ENCODE data around the gene TNFSF18.

DNA sequence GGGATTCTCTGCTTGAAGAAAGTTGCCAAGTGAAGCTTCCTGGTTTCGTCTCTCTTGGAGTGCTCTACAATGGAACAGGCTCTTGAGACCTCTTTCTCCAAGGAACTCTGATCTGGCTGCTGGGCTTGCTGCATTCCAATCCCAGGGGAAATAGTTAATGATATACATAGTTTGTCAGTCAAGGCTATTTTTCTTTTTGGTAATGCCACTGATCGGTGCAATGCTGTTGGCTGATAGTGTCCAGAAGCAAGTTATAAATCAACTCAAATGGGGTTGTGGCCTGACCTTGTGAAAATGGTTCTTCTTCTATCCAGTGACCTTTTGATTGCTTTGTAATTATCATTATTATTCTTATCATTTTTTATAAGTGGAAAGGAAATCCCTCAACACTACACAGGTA lies 48.4 kb upstream of the TNFSF18 start:
- TF ChIP-seq, protein P1, sequence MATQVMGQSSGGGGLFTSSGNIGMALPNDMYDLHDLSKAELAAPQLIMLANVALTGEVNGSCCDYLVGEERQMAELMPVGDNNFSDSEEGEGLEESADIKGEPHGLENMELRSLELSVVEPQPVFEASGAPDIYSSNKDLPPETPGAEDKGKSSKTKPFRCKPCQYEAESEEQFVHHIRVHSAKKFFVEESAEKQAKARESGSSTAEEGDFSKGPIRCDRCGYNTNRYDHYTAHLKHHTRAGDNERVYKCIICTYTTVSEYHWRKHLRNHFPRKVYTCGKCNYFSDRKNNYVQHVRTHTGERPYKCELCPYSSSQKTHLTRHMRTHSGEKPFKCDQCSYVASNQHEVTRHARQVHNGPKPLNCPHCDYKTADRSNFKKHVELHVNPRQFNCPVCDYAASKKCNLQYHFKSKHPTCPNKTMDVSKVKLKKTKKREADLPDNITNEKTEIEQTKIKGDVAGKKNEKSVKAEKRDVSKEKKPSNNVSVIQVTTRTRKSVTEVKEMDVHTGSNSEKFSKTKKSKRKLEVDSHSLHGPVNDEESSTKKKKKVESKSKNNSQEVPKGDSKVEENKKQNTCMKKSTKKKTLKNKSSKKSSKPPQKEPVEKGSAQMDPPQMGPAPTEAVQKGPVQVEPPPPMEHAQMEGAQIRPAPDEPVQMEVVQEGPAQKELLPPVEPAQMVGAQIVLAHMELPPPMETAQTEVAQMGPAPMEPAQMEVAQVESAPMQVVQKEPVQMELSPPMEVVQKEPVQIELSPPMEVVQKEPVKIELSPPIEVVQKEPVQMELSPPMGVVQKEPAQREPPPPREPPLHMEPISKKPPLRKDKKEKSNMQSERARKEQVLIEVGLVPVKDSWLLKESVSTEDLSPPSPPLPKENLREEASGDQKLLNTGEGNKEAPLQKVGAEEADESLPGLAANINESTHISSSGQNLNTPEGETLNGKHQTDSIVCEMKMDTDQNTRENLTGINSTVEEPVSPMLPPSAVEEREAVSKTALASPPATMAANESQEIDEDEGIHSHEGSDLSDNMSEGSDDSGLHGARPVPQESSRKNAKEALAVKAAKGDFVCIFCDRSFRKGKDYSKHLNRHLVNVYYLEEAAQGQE (IDR thresholded peaks at IDR 0.05; ENCODE audit: low read depth): no peak
- TF ChIP-seq, protein P2, sequence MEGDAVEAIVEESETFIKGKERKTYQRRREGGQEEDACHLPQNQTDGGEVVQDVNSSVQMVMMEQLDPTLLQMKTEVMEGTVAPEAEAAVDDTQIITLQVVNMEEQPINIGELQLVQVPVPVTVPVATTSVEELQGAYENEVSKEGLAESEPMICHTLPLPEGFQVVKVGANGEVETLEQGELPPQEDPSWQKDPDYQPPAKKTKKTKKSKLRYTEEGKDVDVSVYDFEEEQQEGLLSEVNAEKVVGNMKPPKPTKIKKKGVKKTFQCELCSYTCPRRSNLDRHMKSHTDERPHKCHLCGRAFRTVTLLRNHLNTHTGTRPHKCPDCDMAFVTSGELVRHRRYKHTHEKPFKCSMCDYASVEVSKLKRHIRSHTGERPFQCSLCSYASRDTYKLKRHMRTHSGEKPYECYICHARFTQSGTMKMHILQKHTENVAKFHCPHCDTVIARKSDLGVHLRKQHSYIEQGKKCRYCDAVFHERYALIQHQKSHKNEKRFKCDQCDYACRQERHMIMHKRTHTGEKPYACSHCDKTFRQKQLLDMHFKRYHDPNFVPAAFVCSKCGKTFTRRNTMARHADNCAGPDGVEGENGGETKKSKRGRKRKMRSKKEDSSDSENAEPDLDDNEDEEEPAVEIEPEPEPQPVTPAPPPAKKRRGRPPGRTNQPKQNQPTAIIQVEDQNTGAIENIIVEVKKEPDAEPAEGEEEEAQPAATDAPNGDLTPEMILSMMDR (IDR thresholded peaks at IDR 0.05 in 2 of 3, conservative IDR thresholded peaks at IDR 0.05 in 1 of 3; ENCODE audit: borderline replicate concordance in 1 of 3, insufficient read depth in 1 of 3, low read depth in 2 of 3, low read length in 2 of 3): no peak
- no peak for TF ChIP-seq POLR2A (IDR thresholded peaks at IDR 0.05; ENCODE audit: borderline replicate concordance, extremely low read depth, insufficient read depth, insufficient read length)
- TF ChIP-seq, protein P3, sequence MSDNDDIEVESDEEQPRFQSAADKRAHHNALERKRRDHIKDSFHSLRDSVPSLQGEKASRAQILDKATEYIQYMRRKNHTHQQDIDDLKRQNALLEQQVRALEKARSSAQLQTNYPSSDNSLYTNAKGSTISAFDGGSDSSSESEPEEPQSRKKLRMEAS (IDR thresholded peaks at IDR 0.05): no peak
- no peak for TF ChIP-seq POLR2AphosphoS5 (IDR thresholded peaks at IDR 0.05; ENCODE audit: low read depth, low read length)
- no peak for TF ChIP-seq ZFX (IDR thresholded peaks at IDR 0.05)
- no peak for TF ChIP-seq SIN3A (IDR thresholded peaks at IDR 0.05; ENCODE audit: low read depth)
- no peak for TF ChIP-seq EGR1 (IDR thresholded peaks at IDR 0.05; ENCODE audit: low read depth)
- TF ChIP-seq EZH2 (IDR thresholded peaks at IDR 0.05): no peak
- no peak for TF ChIP-seq EZH2phosphoT487 (IDR thresholded peaks at IDR 0.05; ENCODE audit: borderline replicate concordance)

Data from HCT116 (cell line).